Nephron (organoid): ENCODE results near the gene RSL24D1.
"Not testable (repeated sequence)": the region's sequence is repeated elsewhere in the genome, so short reads cannot be mapped to it uniquely, and the experiment has no call there.

ENCODE experiments used
- H3K27ac Mint-ChIP-seq, 3 experiments: 2 replicates each; pipeline ENCODE4 v1.8.0; 2020; ENCODE audit warnings: mixed read lengths in 3 of 3, mild to moderate bottlenecking in 2 of 3, moderate library complexity in 1 of 3
- H3K27me3 Mint-ChIP-seq: 2 replicates; pipeline ENCODE4 v1.8.0; 2021; ENCODE audit warnings: low read depth, mild to moderate bottlenecking, moderate library complexity, mixed read lengths
- H3K36me3 Mint-ChIP-seq: 2 replicates; pipeline ENCODE4 v1.8.0; 2020; ENCODE audit warnings: low read depth, mixed read lengths
- H3K4me1 Mint-ChIP-seq: 2 replicates; pipeline ENCODE4 v1.8.0; 2020; ENCODE audit warnings: mixed read lengths
- H3K4me3 Mint-ChIP-seq, 3 experiments: 2 replicates each; pipeline ENCODE4 v1.8.0; 2020; ENCODE audit warnings: mild to moderate bottlenecking in 3 of 3, mixed read lengths in 3 of 3, moderate library complexity in 2 of 3
- H3K9me3 Mint-ChIP-seq: 2 replicates; pipeline ENCODE4 v1.8.0; 2020; ENCODE audit warnings: mixed read lengths
- TF ChIP-seq, protein P1 (sequence below), 3 experiments: fragments of 200-600 bp; sonication (generic); IDR thresholded peaks; one replicate each; pipeline ENCODE4 v1.5.0; 2021; ENCODE audit warnings: antibody characterized with exemption in 3 of 3; ENCODE audit not compliant: unreplicated experiment in 3 of 3

Gene RSL24D1

DNA sequence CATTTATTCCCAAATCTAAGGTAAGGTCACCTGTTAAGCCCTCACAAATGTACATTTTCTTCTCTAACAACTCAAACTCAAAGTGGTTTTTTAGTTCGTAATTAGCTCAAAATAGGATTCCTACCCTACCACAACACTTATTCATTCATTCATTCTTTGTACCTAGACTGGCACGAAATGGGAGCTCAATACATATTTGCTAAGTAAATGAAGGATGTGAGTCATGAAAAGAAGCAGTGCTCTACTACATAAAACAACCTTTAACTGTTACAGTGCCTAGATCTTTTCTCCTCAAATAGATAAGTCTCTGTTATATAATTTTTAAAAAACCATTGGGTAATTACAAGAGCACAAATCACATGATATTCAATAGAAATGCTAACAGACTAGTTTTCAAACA lies 13.1 kb downstream of the RSL24D1 start:
- no peaks in the 10 kb centered on the region for H3K27me3 Mint-ChIP-seq
- TF ChIP-seq, protein P1, sequence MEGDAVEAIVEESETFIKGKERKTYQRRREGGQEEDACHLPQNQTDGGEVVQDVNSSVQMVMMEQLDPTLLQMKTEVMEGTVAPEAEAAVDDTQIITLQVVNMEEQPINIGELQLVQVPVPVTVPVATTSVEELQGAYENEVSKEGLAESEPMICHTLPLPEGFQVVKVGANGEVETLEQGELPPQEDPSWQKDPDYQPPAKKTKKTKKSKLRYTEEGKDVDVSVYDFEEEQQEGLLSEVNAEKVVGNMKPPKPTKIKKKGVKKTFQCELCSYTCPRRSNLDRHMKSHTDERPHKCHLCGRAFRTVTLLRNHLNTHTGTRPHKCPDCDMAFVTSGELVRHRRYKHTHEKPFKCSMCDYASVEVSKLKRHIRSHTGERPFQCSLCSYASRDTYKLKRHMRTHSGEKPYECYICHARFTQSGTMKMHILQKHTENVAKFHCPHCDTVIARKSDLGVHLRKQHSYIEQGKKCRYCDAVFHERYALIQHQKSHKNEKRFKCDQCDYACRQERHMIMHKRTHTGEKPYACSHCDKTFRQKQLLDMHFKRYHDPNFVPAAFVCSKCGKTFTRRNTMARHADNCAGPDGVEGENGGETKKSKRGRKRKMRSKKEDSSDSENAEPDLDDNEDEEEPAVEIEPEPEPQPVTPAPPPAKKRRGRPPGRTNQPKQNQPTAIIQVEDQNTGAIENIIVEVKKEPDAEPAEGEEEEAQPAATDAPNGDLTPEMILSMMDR (IDR thresholded peaks at IDR 0.05; ENCODE audit: unreplicated experiment in 3 of 3), result no peak
- H3K27ac Mint-ChIP-seq, result no peak overlapping the region
- H3K4me1 Mint-ChIP-seq, result no peaks in the 10 kb centered on the region
- peaks cover 66% of the 10 kb centered on the region for H3K36me3 Mint-ChIP-seq
- H3K9me3 Mint-ChIP-seq, result no peaks in the 10 kb centered on the region
- H3K4me3 Mint-ChIP-seq, result no peak overlapping the region

DNA sequence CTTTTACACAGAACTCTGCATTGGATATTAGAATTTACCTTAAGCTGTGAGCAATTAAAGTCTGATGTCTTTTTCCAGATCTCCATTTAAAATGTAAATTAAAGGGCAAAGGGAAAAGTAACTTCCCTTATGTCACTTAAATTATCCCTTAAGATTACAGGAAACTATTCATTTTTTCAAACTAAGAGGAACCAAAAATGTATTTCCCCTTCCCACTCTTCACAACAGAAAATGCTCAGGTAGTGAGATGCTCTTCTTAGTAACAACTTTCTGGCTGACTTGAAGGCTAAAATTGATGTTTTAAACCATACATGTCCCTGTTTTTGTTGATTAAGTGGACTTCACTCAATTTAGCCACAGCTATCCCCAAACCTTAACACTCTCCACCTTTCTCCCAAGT lies 17.6 kb downstream of the RSL24D1 start:
- TF ChIP-seq, protein P1 (IDR thresholded peaks at IDR 0.05; ENCODE audit: unreplicated experiment in 3 of 3), result no peak
- Mint-ChIP-seq H3K36me3 (peaks cover 38% of the 10 kb centered on the region), H3K4me1 (no peaks in the 10 kb centered on the region), H3K27me3 (no peaks in the 10 kb centered on the region), H3K4me3 (no peak overlapping the region), H3K27ac (no peak overlapping the region), H3K9me3 (no peaks in the 10 kb centered on the region)

DNA sequence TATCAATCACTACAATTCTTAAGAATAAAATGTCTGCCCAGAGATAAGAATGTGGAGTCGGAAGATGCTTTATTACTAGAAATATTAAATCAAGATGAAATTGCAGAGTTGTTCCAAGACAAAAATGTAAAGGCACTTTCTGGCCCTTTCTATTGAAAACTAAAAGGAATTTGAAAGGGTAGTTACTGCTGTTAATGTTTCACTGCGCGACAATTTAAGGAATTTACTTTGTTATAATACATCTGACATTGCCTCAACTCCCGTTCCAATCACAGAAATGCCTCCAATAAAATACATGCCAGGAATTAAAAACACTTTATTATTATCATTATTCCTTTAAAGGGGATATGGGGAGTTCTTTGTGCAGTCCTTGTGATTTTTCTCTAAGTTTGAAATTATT lies 26.4 kb downstream of the RSL24D1 start:
- peak overlapping the region; percentile 57 to 66 (median 66) for H3K27ac Mint-ChIP-seq
- H3K9me3 Mint-ChIP-seq, result no peaks in the 10 kb centered on the region
- H3K4me1 Mint-ChIP-seq, result peaks cover 9% of the 10 kb centered on the region
- H3K36me3 Mint-ChIP-seq, result no peaks in the 10 kb centered on the region
- TF ChIP-seq, protein P1 (IDR thresholded peaks at IDR 0.05; ENCODE audit: unreplicated experiment in 3 of 3), result no peak
- H3K27me3 Mint-ChIP-seq, result peaks cover 4% of the 10 kb centered on the region
- no peak overlapping the region for H3K4me3 Mint-ChIP-seq

DNA sequence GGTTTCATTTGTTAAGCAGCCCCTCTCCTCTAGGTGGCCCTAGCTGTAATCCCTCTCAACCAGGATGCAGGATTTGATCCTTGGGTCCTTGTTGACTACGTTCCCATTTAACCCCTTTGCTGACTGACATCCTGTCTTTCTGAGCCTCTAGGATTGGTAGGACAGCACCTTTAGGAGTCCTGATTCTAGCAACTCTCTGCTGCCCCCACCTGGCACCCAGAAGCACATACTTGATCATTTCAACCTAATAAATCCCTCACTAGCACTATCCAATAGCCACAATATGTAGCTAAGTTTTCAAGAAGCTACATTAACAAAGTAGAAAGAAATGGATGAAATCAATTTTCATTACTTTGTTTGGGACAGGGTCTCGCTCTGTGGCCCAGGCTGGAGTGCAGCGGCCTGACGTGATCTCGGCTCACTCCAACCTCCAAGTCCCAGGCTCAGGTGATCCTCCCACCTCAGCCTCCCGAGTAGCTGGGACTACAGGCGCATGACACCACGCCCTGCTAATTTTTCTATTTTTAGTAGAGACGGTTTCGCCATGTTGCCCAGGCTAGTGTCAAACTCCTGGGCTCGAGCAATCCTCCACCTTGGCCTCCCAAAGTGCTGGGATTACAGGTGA lies 28.3 kb downstream of the RSL24D1 start:
- Mint-ChIP-seq H3K36me3 (no peaks in the 10 kb centered on the region), H3K9me3 (no peaks in the 10 kb centered on the region), H3K4me1 (peaks cover 9% of the 10 kb centered on the region), H3K4me3 (no peak overlapping the region), H3K27ac (peak overlapping the region in 2 of 3 experiments; percentile 30 to 64), H3K27me3 (peaks cover 4% of the 10 kb centered on the region)
- TF ChIP-seq, protein P1 (IDR thresholded peaks at IDR 0.05; ENCODE audit: unreplicated experiment in 3 of 3), result peak; percentile 61 to 80 (median 75)

DNA sequence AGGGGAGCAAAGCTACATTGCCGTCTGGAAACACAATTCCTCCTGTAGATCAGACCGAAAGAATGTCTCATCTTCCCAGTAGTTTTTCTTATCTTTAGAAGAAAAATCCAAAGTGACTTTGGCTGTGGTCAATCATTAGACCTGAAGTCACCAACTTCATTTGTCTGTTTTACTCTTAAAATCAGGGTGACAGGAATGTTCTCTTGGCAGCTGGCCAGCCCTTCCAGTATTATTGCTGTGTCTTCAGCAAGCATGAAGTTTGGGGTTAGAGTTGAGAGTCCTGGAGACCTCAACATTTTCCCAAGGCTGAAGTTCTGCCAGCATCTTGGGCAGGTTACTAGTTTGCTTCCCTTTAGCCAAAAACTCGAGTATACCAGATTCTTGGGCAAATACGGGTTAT lies 32.5 kb downstream of the RSL24D1 start:
- H3K27me3 Mint-ChIP-seq, result peaks cover 4% of the 10 kb centered on the region
- no peak overlapping the region for H3K4me3 Mint-ChIP-seq
- no peaks in the 10 kb centered on the region for H3K36me3 Mint-ChIP-seq
- TF ChIP-seq, protein P1 (IDR thresholded peaks at IDR 0.05; ENCODE audit: unreplicated experiment in 3 of 3), result no peak
- H3K9me3 Mint-ChIP-seq, result no peaks in the 10 kb centered on the region
- H3K27ac Mint-ChIP-seq, result peak overlapping the region in 1 of 3 experiments; percentile 12
- H3K4me1 Mint-ChIP-seq, result no peaks in the 10 kb centered on the region

DNA sequence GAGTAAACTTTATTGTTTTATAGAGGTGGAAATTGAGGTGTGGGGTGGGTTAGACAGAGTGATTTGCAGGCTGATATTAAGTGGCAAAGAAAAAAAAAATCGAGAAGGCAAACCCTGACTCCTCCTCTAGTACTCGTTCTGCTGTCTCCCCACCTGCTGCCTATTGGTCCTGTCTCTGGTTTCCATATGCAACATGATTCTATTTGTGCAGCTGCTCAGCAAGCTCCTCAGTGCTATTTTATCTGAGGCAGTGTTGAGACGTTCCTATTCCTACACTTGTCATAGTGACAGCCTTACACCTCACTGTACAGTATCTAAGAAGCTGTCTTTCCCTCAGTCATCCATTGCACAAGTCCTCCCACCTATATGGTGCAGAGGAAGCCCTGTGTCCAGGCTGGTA lies 45.1 kb downstream of the RSL24D1 start:
- TF ChIP-seq, protein P1 (IDR thresholded peaks at IDR 0.05; ENCODE audit: unreplicated experiment in 3 of 3), result no peak
- Mint-ChIP-seq H3K9me3 (peaks cover 3% of the 10 kb centered on the region), H3K27me3 (no peaks in the 10 kb centered on the region), H3K4me1 (no peaks in the 10 kb centered on the region), H3K4me3 (no peak overlapping the region), H3K27ac (no peak overlapping the region), H3K36me3 (no peaks in the 10 kb centered on the region)

DNA sequence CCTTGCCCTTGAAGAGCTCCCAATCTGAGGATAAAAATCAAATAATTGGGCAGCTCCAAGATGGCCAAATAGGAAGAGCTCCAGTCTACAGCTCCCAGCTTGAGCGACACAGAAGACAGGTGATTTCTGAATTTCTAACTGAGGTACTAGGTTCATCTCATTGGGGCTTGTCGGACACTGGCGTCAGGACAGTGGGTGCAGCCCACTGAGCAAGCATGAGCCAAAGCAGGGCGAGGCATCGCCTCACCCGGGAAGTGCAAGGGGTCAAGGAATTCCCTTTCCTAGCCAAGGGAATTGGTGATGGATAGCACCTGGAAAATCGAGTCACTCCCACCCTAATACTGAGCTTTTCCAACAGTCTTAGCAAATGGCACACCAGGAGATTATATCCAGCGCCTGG lies 53.6 kb downstream of the RSL24D1 start:
- H3K4me1 Mint-ChIP-seq, H3K4me3 Mint-ChIP-seq, H3K27ac Mint-ChIP-seq, H3K27me3 Mint-ChIP-seq, H3K36me3 Mint-ChIP-seq: not testable (repeated sequence)
- H3K9me3 Mint-ChIP-seq, result peaks cover 40% of the 10 kb centered on the region
